Ammon's horn (tissue), 1 donor: ENCODE data around the gene PYGO2.
A peak's percentile ranks its signal among the peaks of the same experiment; 100 is the strongest.

Experiments
- DNase-seq: peaks from one replicate; pipeline ENCODE4 v3.0.0-alpha.2; 2016; ENCODE audit warnings: low spot score

PYGO2 gene

GRCh38 chr1:154961207-154962155 is at the start of gene PYGO2:
PYGO2 (minus strand) TSS chr1:154961782; CDS start chr1:154961576, 206 bp downstream.
- peak; percentile 78 for DNase-seq

- no peak for DNase-seq
Measured at GRCh38 chr1:155011004-155011416, 49.4 kb upstream of the PYGO2 start.

GRCh38 chr1:155010211-155010918 is 48.8 kb upstream of the PYGO2 start:
- DNase-seq = no peak

- DNase-seq = no peak
Measured at GRCh38 chr1:155009742-155010141, 48.2 kb upstream of the PYGO2 start.

- no peak for DNase-seq
Measured at GRCh38 chr1:155009221-155009711, 47.7 kb upstream of the PYGO2 start.

GRCh38 chr1:155008015-155008941 is 46.7 kb upstream of the PYGO2 start:
- DNase-seq = no peak

- DNase-seq = peak; percentile 59
Measured at GRCh38 chr1:155007251-155007828, 45.8 kb upstream of the PYGO2 start.

GRCh38 chr1:155006601-155007101 is 45.1 kb upstream of the PYGO2 start:
- peak; percentile 80 for DNase-seq

- peak; percentile 76 for DNase-seq
Measured at GRCh38 chr1:155005076-155006011, 43.8 kb upstream of the PYGO2 start.

GRCh38 chr1:155004352-155005075 is 42.9 kb upstream of the PYGO2 start:
- no peak for DNase-seq

- peak; percentile 61 for DNase-seq
Measured at GRCh38 chr1:155003766-155004351, 42.3 kb upstream of the PYGO2 start.

GRCh38 chr1:155003227-155003765 is 41.7 kb upstream of the PYGO2 start:
- no peak for DNase-seq

GRCh38 chr1:155002464-155003226 is 41.1 kb upstream of the PYGO2 start, which contains the start of gene ZBTB7B:
ZBTB7B (plus strand) TSS chr1:155002802; CDS start chr1:155014661, 11,859 bp downstream.
- no peak for DNase-seq

GRCh38 chr1:155001675-155002463 is 40.3 kb upstream of the PYGO2 start:
- DNase-seq = peak; percentile 100

- no peak for DNase-seq
Measured at GRCh38 chr1:155001425-155001674, 39.8 kb upstream of the PYGO2 start.

GRCh38 chr1:155000726-155001424 is 39.3 kb upstream of the PYGO2 start:
- peak; percentile 83 for DNase-seq

- DNase-seq = no peak
Measured at GRCh38 chr1:155000411-155000725, 38.8 kb upstream of the PYGO2 start.
